Measurements from ENCODE around the gene RIMBP2. TPM values are rescaled to one million over a fixed set of nuclear protein-coding genes. Genes with fewer than 3 reads are reported as not detected.

The RIMBP2 gene
- total and polyA plus RNA-seq, 5 donors: 0.05 to 0.28 TPM; not detected in 3

- 76% methylated on average over 10 of the region's 10 CpGs for WGBS
- ATAC-seq: no peak
- Histone ChIP-seq H3K27ac (ENCODE audit: low read length) (no peak overlapping the region), H3K27me3 (ENCODE audit: control insufficient read depth, insufficient read depth) (no peaks in the 10 kb centered on the region), H3K4me1 (ENCODE audit: control insufficient read depth, insufficient read depth, low read length) (no peaks in the 10 kb centered on the region), H3K4me3 (ENCODE audit: low read length) (no peak overlapping the region), H3K9me3 (ENCODE audit: control insufficient read depth, low read length) (no peaks in the 10 kb centered on the region)
- DNase-seq: no peak
- intact Hi-C loops (cut with DNase I): no loop called here
Measured at GRCh38 chr12:130525384-130526172, 190.5 kb downstream of the RIMBP2 start.

GRCh38 chr12:130524759-130525158, 191.3 kb downstream of the RIMBP2 start:
- DNase-seq: no peak
- WGBS: 68% methylated on average over 8 of the region's 8 CpGs
- Histone ChIP-seq H3K27me3 (ENCODE audit: control insufficient read depth, insufficient read depth) (no peaks in the 10 kb centered on the region), H3K4me3 (ENCODE audit: low read length) (no peak overlapping the region), H3K27ac (ENCODE audit: low read length) (no peak overlapping the region), H3K4me1 (ENCODE audit: control insufficient read depth, insufficient read depth, low read length) (no peaks in the 10 kb centered on the region), H3K9me3 (ENCODE audit: control insufficient read depth, low read length) (no peaks in the 10 kb centered on the region)
- ATAC-seq: no peak
- intact Hi-C loops (cut with DNase I): no loop called here

GRCh38 chr12:130523863-130524614, 192.1 kb downstream of the RIMBP2 start:
- no peak for DNase-seq
- 57% methylated on average over 9 of the region's 9 CpGs for WGBS
- intact Hi-C loops (cut with DNase I): no loop called here
- H3K4me1 ChIP-seq (ENCODE audit: control insufficient read depth, insufficient read depth, low read length): no peaks in the 10 kb centered on the region
- H3K4me3 ChIP-seq (ENCODE audit: low read length): no peak overlapping the region
- H3K27me3 ChIP-seq (ENCODE audit: control insufficient read depth, insufficient read depth): no peaks in the 10 kb centered on the region
- H3K27ac ChIP-seq (ENCODE audit: low read length): no peak overlapping the region
- no peaks in the 10 kb centered on the region for H3K9me3 ChIP-seq (ENCODE audit: control insufficient read depth, low read length)
- no peak for ATAC-seq

GRCh38 chr12:130523208-130523607, 192.9 kb downstream of the RIMBP2 start:
- 75% methylated on average over 9 of the region's 9 CpGs for WGBS
- H3K9me3 ChIP-seq (ENCODE audit: control insufficient read depth, low read length): no peaks in the 10 kb centered on the region
- intact Hi-C loops (cut with DNase I): no loop called here
- ATAC-seq (no peak), DNase-seq (no peak)
- H3K27ac ChIP-seq (ENCODE audit: low read length): no peak overlapping the region
- no peaks in the 10 kb centered on the region for H3K4me1 ChIP-seq (ENCODE audit: control insufficient read depth, insufficient read depth, low read length)
- no peak overlapping the region for H3K4me3 ChIP-seq (ENCODE audit: low read length)
- no peaks in the 10 kb centered on the region for H3K27me3 ChIP-seq (ENCODE audit: control insufficient read depth, insufficient read depth)

GRCh38 chr12:130522244-130522834, 193.8 kb downstream of the RIMBP2 start:
- Histone ChIP-seq H3K4me3 (ENCODE audit: low read length) (no peak overlapping the region), H3K9me3 (ENCODE audit: control insufficient read depth, low read length) (no peaks in the 10 kb centered on the region), H3K4me1 (ENCODE audit: control insufficient read depth, insufficient read depth, low read length) (no peaks in the 10 kb centered on the region), H3K27ac (ENCODE audit: low read length) (no peak overlapping the region), H3K27me3 (ENCODE audit: control insufficient read depth, insufficient read depth) (no peaks in the 10 kb centered on the region)
- ATAC-seq (no peak), DNase-seq (no peak)
- WGBS: 65% methylated on average over 17 of the region's 17 CpGs
- intact Hi-C loops (cut with DNase I): no loop called here

- Histone ChIP-seq H3K27me3 (ENCODE audit: control insufficient read depth, insufficient read depth) (no peaks in the 10 kb centered on the region), H3K4me3 (ENCODE audit: low read length) (no peak overlapping the region), H3K27ac (ENCODE audit: low read length) (no peak overlapping the region), H3K9me3 (ENCODE audit: control insufficient read depth, low read length) (no peaks in the 10 kb centered on the region), H3K4me1 (ENCODE audit: control insufficient read depth, insufficient read depth, low read length) (no peaks in the 10 kb centered on the region)
- DNase-seq (no peak), ATAC-seq (no peak)
- 62% methylated on average over 11 of the region's 11 CpGs for WGBS
- intact Hi-C loops (cut with DNase I): no loop called here
Measured at GRCh38 chr12:130521375-130522124, 194.5 kb downstream of the RIMBP2 start.

GRCh38 chr12:130520784-130521183, 195.3 kb downstream of the RIMBP2 start:
- H3K9me3 ChIP-seq (ENCODE audit: control insufficient read depth, low read length): no peaks in the 10 kb centered on the region
- intact Hi-C loops (cut with DNase I): no loop called here
- H3K27me3 ChIP-seq (ENCODE audit: control insufficient read depth, insufficient read depth): no peaks in the 10 kb centered on the region
- H3K4me1 ChIP-seq (ENCODE audit: control insufficient read depth, insufficient read depth, low read length): no peaks in the 10 kb centered on the region
- ATAC-seq: no peak
- H3K27ac ChIP-seq (ENCODE audit: low read length): no peak overlapping the region
- H3K4me3 ChIP-seq (ENCODE audit: low read length): no peak overlapping the region
- 41% methylated on average over 3 of the region's 3 CpGs for WGBS
- no peak for DNase-seq

- H3K9me3 ChIP-seq (ENCODE audit: control insufficient read depth, low read length): no peaks in the 10 kb centered on the region
- DNase-seq (no peak), ATAC-seq (no peak)
- H3K27me3 ChIP-seq (ENCODE audit: control insufficient read depth, insufficient read depth): no peaks in the 10 kb centered on the region
- H3K4me1 ChIP-seq (ENCODE audit: control insufficient read depth, insufficient read depth, low read length): no peaks in the 10 kb centered on the region
- H3K27ac ChIP-seq (ENCODE audit: low read length): no peak overlapping the region
- intact Hi-C loops (cut with DNase I): no loop called here
- WGBS: 83% methylated on average over 3 of the region's 3 CpGs
- H3K4me3 ChIP-seq (ENCODE audit: low read length): no peak overlapping the region
Measured at GRCh38 chr12:130517588-130517987, 198.5 kb downstream of the RIMBP2 start.

- H3K27me3 ChIP-seq (ENCODE audit: control insufficient read depth, insufficient read depth): no peaks in the 10 kb centered on the region
- ATAC-seq: no peak
- no peak for DNase-seq
- H3K4me1 ChIP-seq (ENCODE audit: control insufficient read depth, insufficient read depth, low read length): no peaks in the 10 kb centered on the region
- intact Hi-C loops (cut with DNase I): no loop called here
- H3K27ac ChIP-seq (ENCODE audit: low read length): no peak overlapping the region
- H3K4me3 ChIP-seq (ENCODE audit: low read length): no peak overlapping the region
- H3K9me3 ChIP-seq (ENCODE audit: control insufficient read depth, low read length): no peaks in the 10 kb centered on the region
- WGBS: 16% methylated on average over 5 of the region's 5 CpGs
Measured at GRCh38 chr12:130514149-130514551, 201.9 kb downstream of the RIMBP2 start.

- DNase-seq: no peak
- 72% methylated on average over 2 of the region's 2 CpGs for WGBS
- intact Hi-C loops (cut with DNase I): no loop called here
- ATAC-seq: no peak
- H3K4me1 ChIP-seq (ENCODE audit: control insufficient read depth, insufficient read depth, low read length): no peaks in the 10 kb centered on the region
- H3K27me3 ChIP-seq (ENCODE audit: control insufficient read depth, insufficient read depth): no peaks in the 10 kb centered on the region
- H3K27ac ChIP-seq (ENCODE audit: low read length): no peak overlapping the region
- no peak overlapping the region for H3K4me3 ChIP-seq (ENCODE audit: low read length)
- H3K9me3 ChIP-seq (ENCODE audit: control insufficient read depth, low read length): no peaks in the 10 kb centered on the region
Measured at GRCh38 chr12:130513556-130513955, 202.5 kb downstream of the RIMBP2 start.

- H3K27me3 ChIP-seq (ENCODE audit: control insufficient read depth, insufficient read depth): no peaks in the 10 kb centered on the region
Measured at GRCh38 chr12:130511285-130511684, 204.8 kb downstream of the RIMBP2 start.

More at GRCh38 chr12:130511285-130511684, 204.8 kb downstream of the RIMBP2 start:
- 81% methylated on average over 12 of the region's 12 CpGs for WGBS
- DNase-seq: no peak
- Histone ChIP-seq H3K4me1 (ENCODE audit: control insufficient read depth, insufficient read depth, low read length) (no peaks in the 10 kb centered on the region), H3K4me3 (ENCODE audit: low read length) (no peak overlapping the region), H3K9me3 (ENCODE audit: control insufficient read depth, low read length) (no peaks in the 10 kb centered on the region), H3K27ac (ENCODE audit: low read length) (no peak overlapping the region)
- intact Hi-C loops (cut with DNase I): no loop called here
- ATAC-seq: no peak
